ENCODE measurements around the gene TSPY3.
"Not testable (repeated sequence)": the region's sequence is repeated elsewhere in the genome, so short reads cannot be mapped to it uniquely, and the experiment has no call there.

DNA sequence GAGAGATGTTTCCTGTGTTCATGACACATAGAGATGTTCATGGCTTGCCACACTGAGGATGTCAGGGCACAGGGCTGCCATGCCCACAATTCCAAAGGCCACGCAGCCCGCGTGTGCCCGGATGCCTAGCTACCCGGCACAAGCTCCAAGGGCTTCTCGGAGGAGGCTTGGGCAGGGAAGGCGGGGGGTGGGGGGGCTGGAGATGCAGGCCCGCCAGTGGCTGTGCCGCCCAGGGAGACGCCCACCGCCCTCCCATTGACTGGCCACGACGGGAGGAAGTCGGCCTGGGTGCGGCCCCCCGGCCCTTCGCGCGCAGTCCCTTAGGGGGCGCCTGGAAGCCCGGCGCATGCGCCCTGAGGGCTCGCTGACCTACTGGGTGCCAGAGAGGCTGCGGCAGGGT lies 40.7 kb upstream of the TSPY3 start, which contains the start of gene TSPY8:
- not testable (repeated sequence) for TF ChIP-seq CTCF (conservative IDR thresholded peaks at IDR 0.05; ENCODE audit: low read depth in 2 of 2); ZNF331 (CRISPR knock-in tag; IDR thresholded peaks at IDR 0.05; ENCODE audit: low read depth); CREB1 (CRISPR knock-in tag; IDR thresholded peaks at IDR 0.05; ENCODE audit: low read depth); EZH2phosphoT487 (IDR thresholded peaks at IDR 0.05; ENCODE audit: unreplicated experiment); POLR2AphosphoS5 (IDR thresholded peaks at IDR 0.05; ENCODE audit: low read depth); EZH2 (IDR thresholded peaks at IDR 0.05; ENCODE audit: low read depth, unreplicated experiment); STAT1 (IDR thresholded peaks at IDR 0.05; ENCODE audit: unreplicated experiment); NANOG (IDR thresholded peaks at IDR 0.05; ENCODE audit: borderline replicate concordance); JUNB (IDR thresholded peaks at IDR 0.05; ENCODE audit: unreplicated experiment)
- TF ChIP-seq, protein P1, sequence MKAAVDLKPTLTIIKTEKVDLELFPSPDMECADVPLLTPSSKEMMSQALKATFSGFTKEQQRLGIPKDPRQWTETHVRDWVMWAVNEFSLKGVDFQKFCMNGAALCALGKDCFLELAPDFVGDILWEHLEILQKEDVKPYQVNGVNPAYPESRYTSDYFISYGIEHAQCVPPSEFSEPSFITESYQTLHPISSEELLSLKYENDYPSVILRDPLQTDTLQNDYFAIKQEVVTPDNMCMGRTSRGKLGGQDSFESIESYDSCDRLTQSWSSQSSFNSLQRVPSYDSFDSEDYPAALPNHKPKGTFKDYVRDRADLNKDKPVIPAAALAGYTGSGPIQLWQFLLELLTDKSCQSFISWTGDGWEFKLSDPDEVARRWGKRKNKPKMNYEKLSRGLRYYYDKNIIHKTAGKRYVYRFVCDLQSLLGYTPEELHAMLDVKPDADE (IDR thresholded peaks at IDR 0.05) = not testable (repeated sequence)
- TF ChIP-seq, protein P2, sequence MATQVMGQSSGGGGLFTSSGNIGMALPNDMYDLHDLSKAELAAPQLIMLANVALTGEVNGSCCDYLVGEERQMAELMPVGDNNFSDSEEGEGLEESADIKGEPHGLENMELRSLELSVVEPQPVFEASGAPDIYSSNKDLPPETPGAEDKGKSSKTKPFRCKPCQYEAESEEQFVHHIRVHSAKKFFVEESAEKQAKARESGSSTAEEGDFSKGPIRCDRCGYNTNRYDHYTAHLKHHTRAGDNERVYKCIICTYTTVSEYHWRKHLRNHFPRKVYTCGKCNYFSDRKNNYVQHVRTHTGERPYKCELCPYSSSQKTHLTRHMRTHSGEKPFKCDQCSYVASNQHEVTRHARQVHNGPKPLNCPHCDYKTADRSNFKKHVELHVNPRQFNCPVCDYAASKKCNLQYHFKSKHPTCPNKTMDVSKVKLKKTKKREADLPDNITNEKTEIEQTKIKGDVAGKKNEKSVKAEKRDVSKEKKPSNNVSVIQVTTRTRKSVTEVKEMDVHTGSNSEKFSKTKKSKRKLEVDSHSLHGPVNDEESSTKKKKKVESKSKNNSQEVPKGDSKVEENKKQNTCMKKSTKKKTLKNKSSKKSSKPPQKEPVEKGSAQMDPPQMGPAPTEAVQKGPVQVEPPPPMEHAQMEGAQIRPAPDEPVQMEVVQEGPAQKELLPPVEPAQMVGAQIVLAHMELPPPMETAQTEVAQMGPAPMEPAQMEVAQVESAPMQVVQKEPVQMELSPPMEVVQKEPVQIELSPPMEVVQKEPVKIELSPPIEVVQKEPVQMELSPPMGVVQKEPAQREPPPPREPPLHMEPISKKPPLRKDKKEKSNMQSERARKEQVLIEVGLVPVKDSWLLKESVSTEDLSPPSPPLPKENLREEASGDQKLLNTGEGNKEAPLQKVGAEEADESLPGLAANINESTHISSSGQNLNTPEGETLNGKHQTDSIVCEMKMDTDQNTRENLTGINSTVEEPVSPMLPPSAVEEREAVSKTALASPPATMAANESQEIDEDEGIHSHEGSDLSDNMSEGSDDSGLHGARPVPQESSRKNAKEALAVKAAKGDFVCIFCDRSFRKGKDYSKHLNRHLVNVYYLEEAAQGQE (IDR thresholded peaks at IDR 0.05; ENCODE audit: unreplicated experiment) = not testable (repeated sequence)
